GM18507 (cell line): ENCODE data around the gene POMGNT2.
"Not testable (repeated sequence)": the region's sequence is repeated elsewhere in the genome, so short reads cannot be mapped to it uniquely, and the experiment has no call there.

ENCODE experiments used
- DNase-seq: peaks from one replicate; pipeline ENCODE4 v3.0.0; 2011; ENCODE audit warnings: low read depth; ENCODE audit not compliant: insufficient read length; ENCODE audit errors: extremely low spot score
- FAIRE-seq: peaks from 2 replicates; lab custom pipeline; 2011; peaks lifted over from hg19 to GRCh38; lab: Jason Lieb, UNC

POMGNT2 gene

GRCh38 chr3:43080726-43081568 is 24.9 kb downstream of the POMGNT2 start:
- FAIRE-seq (no peak), DNase-seq (no peak)

GRCh38 chr3:43079536-43080332 is 26.1 kb downstream of the POMGNT2 start:
- DNase-seq (no peak), FAIRE-seq (no peak)

DNA sequence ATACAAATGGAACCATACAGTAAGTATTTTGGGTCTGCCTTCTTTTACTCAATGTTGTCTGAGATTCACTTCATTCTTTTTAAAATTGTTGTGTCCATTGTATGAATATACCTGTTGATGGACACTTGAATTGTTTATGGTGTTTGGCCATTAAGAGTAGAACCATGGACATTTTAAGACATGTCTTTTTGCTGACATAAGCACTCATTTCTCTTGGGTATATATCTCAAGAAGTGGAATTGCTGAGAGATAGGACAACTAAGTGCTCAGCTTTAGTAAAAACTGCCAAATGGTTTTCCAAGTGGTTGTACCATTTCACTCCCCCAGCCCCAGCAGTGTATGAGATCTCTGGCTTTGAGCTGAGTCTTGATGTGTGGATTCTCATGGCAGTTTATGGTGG is 28.2 kb downstream of the POMGNT2 start:
- FAIRE-seq = no peak
- DNase-seq = no peak

GRCh38 chr3:43077261-43077660 is 28.6 kb downstream of the POMGNT2 start:
- FAIRE-seq (no peak), DNase-seq (no peak)

DNA sequence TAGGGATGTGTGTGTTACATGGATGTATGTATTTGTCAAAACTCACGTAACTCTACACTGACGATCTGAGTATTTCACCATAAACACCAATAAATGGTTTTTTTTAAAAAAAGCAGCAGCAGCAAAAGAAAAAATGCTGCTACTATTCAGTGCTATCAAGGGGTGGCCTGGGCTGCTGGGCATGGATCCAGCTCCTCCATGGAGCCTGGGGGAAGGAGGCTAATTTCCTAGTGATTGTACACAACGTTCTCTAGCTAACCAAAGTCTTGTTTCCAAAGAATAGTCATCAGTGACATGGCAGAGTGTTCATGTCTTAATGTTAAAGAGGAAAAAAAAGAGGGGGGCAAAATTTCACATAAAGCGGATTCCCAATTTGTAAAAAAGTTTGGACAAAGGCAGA is 29.0 kb downstream of the POMGNT2 start:
- FAIRE-seq (no peak), DNase-seq (no peak)

DNA sequence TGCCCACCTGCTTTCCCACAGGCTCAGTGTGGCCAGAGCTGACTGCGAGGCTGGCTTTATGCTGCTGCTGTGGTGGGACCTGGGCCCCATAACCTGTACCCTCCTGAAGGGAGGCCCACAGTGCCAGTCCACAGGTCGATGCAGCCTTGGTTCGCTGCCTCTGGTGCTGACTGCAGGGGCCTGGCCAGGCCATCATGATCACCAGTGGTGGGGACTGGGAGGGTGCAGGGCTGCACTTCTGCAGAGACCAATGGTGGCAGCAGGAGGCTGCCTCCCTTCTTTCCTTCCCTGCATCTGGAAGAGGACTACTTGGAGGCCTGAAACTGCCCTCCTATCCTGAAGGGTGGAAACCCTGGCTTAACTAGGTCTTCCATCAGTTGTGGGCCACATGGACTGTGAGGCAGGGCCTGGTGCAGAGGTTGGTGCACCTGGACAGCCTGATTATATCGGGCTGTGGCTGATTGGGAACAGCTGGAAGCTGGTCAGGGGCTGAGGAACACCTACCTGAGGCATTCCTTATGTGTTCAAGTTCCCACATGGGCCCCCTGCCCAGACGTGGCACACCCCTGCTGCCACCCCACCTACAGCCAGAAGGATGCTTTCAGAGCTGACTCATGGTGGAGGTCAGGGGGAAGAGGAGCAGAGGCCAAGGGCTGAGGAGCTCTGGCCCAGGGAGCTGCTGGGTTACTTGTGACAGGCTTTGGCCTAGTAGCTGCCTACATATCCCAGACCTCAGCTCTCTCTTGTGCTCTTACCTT is 29.8 kb downstream of the POMGNT2 start:
- DNase-seq (no peak), FAIRE-seq (no peak)

GRCh38 chr3:43074901-43075689 is 30.8 kb downstream of the POMGNT2 start:
- FAIRE-seq (no peak), DNase-seq (no peak)

- FAIRE-seq (no peak), DNase-seq (no peak)
Measured at GRCh38 chr3:43074482-43074881, 31.4 kb downstream of the POMGNT2 start.

GRCh38 chr3:43073836-43074220 is 32.1 kb downstream of the POMGNT2 start:
- DNase-seq (no peak), FAIRE-seq (no peak)

- DNase-seq (no peak), FAIRE-seq (no peak)
Measured at GRCh38 chr3:43073116-43073835, 32.6 kb downstream of the POMGNT2 start.

DNA sequence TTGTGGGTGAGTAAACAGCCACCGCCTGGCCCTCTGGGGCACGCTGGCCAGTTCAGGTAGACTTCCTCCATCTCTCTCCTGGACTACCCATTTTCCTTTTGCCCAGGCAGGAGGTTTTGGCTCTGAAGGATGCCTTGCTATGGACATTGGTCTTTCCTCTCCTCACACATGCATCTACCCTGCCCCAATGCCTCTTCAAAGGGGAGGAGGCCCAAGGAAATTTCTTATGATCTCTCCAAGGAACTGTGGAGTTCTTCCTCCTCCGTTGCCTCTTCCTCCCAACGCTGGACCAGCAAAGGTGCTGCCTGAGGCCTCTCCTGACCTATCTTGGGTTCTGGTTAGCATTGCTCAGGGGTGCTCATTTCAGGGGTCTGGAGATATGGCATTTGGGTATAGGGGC is 33.5 kb downstream of the POMGNT2 start:
- FAIRE-seq (no peak), DNase-seq (no peak)

DNA sequence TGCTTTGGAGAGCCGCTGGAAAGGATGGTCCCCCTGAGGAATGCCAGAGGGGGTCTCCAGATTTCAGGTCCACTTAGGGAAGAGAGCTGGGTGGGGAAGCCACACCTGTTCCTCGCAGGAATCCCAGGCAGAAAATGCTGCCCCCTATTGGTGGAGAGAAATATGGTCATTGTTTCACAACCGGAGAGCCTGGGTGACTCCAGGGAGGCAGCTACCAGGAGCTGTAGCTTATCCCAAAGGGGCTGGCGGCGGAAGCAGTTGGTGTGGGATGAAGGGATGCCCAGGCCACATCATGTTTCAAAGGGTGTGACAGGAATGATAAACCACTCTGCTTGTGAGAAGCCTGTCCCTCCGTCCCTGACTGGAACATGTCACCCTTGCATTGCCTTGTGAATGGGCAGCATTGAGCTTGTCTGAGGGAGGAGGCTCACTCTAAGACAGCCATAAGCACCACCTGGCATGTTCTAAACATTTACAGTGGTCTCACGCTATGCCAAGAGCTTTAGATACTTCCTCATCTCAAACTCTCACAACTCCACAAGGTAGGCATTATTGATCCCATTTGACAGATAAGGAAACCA is 34.5 kb downstream of the POMGNT2 start:
- DNase-seq (no peak), FAIRE-seq (no peak)

DNA sequence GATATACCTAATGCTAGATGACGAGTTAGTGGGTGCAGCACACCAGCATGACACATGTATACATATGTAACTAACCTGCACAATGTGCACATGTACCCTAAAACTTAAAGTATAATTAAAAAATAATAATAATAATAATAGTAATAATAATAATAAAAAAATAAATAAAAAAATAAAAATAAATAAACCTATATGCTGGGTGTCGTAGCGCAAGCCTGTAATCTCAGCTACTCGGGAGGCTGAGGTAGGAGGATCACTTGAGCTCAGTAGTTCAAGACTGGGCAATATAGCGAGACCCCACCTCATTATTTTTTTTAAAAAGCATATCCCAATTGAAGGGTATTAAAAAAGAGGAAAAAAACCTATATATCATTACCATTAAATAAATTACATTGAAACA is 35.2 kb downstream of the POMGNT2 start:
- not testable (repeated sequence) for FAIRE-seq, DNase-seq

DNA sequence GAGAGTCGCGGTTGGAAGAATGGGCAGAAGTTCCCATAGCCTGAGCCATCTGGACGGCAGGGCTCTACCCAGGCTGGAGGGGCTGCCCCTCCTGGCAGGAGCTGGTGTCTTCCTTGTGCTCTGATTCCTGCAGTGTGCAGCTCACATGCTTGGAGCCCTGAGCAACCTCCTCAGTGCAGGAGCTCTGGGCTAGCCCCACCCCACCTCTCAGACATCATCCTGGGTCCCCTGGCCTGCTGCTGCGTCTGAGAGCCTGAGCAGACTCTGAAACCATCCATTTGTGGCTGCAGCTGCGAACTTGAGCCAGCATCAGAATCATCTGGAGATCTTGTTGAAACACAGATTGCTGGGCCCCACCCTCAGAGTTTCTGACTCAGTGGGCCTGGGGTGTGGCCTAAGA is 42.8 kb downstream of the POMGNT2 start:
- no peak for FAIRE-seq
- DNase-seq = no peak

DNA sequence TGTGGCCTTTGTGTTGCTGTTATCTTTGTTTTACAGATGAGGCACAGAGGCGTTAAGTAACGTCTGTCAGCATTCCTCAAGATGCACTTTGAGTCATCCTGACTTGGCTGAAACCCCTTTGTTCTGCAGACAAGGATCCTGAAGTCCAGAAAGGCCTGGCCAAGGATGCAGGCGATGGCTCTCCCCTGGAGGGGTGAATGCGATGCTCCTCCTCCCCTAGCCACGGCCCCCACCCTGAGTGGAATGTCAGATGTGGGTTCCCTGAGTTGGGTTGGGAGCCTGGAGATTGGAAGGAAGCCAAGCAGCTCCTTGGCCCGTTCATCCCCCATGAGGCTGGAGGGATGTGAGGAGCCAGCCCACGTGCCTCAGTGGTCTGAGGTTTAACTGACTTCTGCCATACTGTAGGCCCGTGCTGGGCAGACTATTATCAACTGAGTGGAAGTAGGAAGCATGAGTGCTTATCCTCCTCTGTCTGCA is 43.3 kb downstream of the POMGNT2 start:
- FAIRE-seq (no peak), DNase-seq (no peak)

GRCh38 chr3:43062040-43062563 is 43.8 kb downstream of the POMGNT2 start:
- no peak for FAIRE-seq
- DNase-seq = no peak

DNA sequence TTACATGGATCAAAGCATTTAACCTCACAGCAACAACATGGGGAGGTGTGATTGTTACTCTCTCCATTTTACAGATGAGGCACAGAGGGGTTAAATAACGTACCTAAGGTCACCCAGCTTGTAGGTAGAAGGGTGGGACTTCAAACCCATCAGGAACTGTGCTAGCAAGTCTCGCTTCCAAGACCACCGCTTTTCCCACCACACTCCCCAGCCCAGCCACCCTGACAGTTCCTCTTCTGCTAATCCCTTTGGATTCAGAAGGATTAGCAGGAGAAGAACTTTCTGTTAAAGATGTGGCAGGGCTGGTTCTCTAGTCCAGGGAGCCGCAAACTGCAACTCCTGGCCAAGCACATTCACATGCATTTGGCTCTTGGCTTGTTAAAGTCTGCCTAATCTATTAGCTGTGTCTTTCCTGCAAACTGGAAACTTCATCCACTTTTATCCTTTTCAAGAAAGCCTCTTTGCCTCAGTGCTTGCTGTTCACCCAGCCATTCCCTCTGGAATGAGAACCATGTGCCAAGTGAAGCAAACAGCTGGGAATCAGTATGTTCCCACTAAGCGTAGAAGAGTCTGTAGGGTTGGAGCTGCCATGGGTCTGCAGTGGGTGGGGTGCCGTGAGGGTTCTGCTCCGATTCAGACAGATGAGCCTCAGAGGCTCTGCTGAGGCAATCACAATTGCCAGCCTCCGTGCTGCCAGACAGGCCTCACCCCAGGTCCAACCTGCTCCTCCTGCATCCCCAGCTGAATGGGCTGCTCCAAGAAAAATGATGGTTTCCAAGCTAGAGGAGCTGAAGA is 44.6 kb downstream of the POMGNT2 start:
- DNase-seq = no peak
- no peak for FAIRE-seq
